SK-N-SH (cell line): ENCODE data around the gene AXL. TPM values are rescaled to one million over a fixed set of nuclear protein-coding genes. Genes with fewer than 3 reads are reported as not detected.

ENCODE experiments used
- CTCF ChIA-PET: fragments of 300-600, 350-600 bp; formaldehyde crosslinking; extraction: SDS; loops from one replicate; lab custom pipeline; 2021; lab: Yijun Ruan, JAX
- POLR2A ChIA-PET: fragments of 350-600 bp; sonication (Branson Sonifier 250); formaldehyde crosslinking; extraction: SDS; loops from one replicate; lab custom pipeline; 2020; ENCODE audit warnings: antibody characterized with exemption, inconsistent platforms; lab: Yijun Ruan, JAX
- DNase-seq: peaks from one replicate; pipeline ENCODE4 v3.0.0; 2012
- H2AFZ ChIP-seq: fragments of 200-600 bp; sonication (generic); 2 replicates; pipeline ENCODE4 v1.8.1; 2016; ENCODE audit warnings: antibody characterized with exemption, mild to moderate bottlenecking, low read depth
- H3F3A ChIP-seq: fragments of 200-600 bp; sonication (generic); replicated peaks from 2 replicates; pipeline ENCODE3; 2016; ENCODE audit warnings: antibody characterized with exemption, mild to moderate bottlenecking; ENCODE audit not compliant: insufficient read depth
- H3K27ac ChIP-seq, 2 experiments: fragments of 200-500 bp in 1 of 2; fragments of 200-600 bp in 1 of 2; sonication (Bioruptor generic) in 1 of 2; sonication (generic), shearing (Covaris generic) in 1 of 2; 2 replicates each; pipeline versions ENCODE4 v1.5.1 to v1.6.1; 2014 to 2016; ENCODE audit warnings: low read depth in 2 of 2, inconsistent platforms in 1 of 2, low read length in 1 of 2, mild to moderate bottlenecking in 1 of 2, mixed read lengths in 1 of 2
- H3K27me3 ChIP-seq: fragments of 200-600 bp; sonication (generic), shearing (Covaris generic); 2 replicates; pipeline ENCODE4 v1.6.1; 2016; ENCODE audit warnings: mixed run types; ENCODE audit not compliant: insufficient read depth
- H3K36me3 ChIP-seq, 2 experiments: fragments of 200-500 bp in 1 of 2; fragments of 200-600 bp in 1 of 2; sonication (Bioruptor generic) in 1 of 2; sonication (generic) in 1 of 2; replicated peaks in 1 of 2; 2 replicates each; pipeline versions ENCODE3 to v1.5.1; 2014 to 2016; ENCODE audit warnings: low read length in 1 of 2, mild to moderate bottlenecking in 1 of 2; ENCODE audit not compliant: insufficient read depth in 2 of 2, control insufficient read depth in 1 of 2
- H3K4me1 ChIP-seq, 2 experiments: fragments of 200-500 bp in 1 of 2; fragments of 200-600 bp in 1 of 2; sonication (Bioruptor generic) in 1 of 2; sonication (generic), shearing (Covaris generic) in 1 of 2; 2 replicates each; pipeline versions ENCODE4 v1.5.1 to v1.6.1; 2014 to 2016; ENCODE audit warnings: low read depth in 1 of 2, low read length in 1 of 2, mixed run types in 1 of 2; ENCODE audit not compliant: insufficient read depth in 2 of 2, control insufficient read depth in 1 of 2
- H3K4me2 ChIP-seq: fragments of 200-600 bp; sonication (generic), shearing (Covaris generic); 2 replicates; pipeline ENCODE4 v1.6.1; 2017; ENCODE audit warnings: mixed run types
- H3K4me3 ChIP-seq, 2 experiments: fragments of 200-500 bp in 1 of 2; fragments of 200-600 bp in 1 of 2; sonication (Bioruptor generic) in 1 of 2; sonication (generic), shearing (Covaris generic) in 1 of 2; 2 replicates each; pipeline versions ENCODE4 v1.5.1 to v1.8.1; 2014 to 2016; ENCODE audit warnings: low read depth in 2 of 2, inconsistent platforms in 1 of 2, low read length in 1 of 2, mild to moderate bottlenecking in 1 of 2, mixed read lengths in 1 of 2, moderate library complexity in 1 of 2
- H3K79me2 ChIP-seq: fragments of 200-600 bp; sonication (generic); 2 replicates; pipeline ENCODE4 v1.8.1; 2017; ENCODE audit warnings: mild to moderate bottlenecking; ENCODE audit not compliant: insufficient read depth
- H3K9ac ChIP-seq: fragments of 200-600 bp; sonication (generic); 2 replicates; pipeline ENCODE4 v1.6.1; 2017; ENCODE audit warnings: mixed run types
- H3K9me2 ChIP-seq: fragments of 200-600 bp; sonication (generic); 2 replicates; pipeline ENCODE4 v1.6.1; 2017; ENCODE audit warnings: mixed run types
- H3K9me3 ChIP-seq: fragments of 200-600 bp; sonication (generic); 2 replicates; pipeline ENCODE4 v1.6.1; 2017; ENCODE audit warnings: mixed run types, mild to moderate bottlenecking, moderate library complexity
- H4K20me1 ChIP-seq: fragments of 200-600 bp; sonication (generic); 2 replicates; pipeline ENCODE4 v1.6.1; 2017; ENCODE audit warnings: mild to moderate bottlenecking, mixed run types; ENCODE audit not compliant: insufficient read depth
- ELF1 ChIP-seq: IDR thresholded peaks from 2 replicates; pipeline ENCODE4 v1.4.0; 2012
- JUND ChIP-seq: IDR thresholded peaks from 2 replicates; pipeline ENCODE4 v1.4.0; 2012
- MAX ChIP-seq: IDR thresholded peaks from 2 replicates; pipeline ENCODE4 v1.4.0; 2012; ENCODE audit warnings: low read depth
- TAF1 ChIP-seq: IDR thresholded peaks from 2 replicates; pipeline ENCODE4 v1.6.1; 2012; ENCODE audit warnings: low read depth, mild to moderate bottlenecking, low read length, moderate library complexity, borderline replicate concordance
- WGBS: methylation state at CpG from one replicate; pipeline ENCODE4 v1.1.6; 2017; ENCODE audit warnings: low lambda C conversion rate; 5-methylcytosine and 5-hydroxymethylcytosine counted together
- polyA plus RNA-seq, 3 experiments: library from polyadenylated mRNA; depleted of rRNA; stranded (reverse); fragments of >200 nt; gene quantifications; 2 replicates each; pipeline ENCODE4 v1.2.3, GENCODE V29; 2012
- TF ChIP-seq, protein P1 (sequence below): IDR thresholded peaks from 2 replicates; pipeline ENCODE4 v1.6.1; 2012; ENCODE audit warnings: mild to moderate bottlenecking, low read depth, low read length, moderate library complexity

Gene AXL
- polyA plus RNA-seq, 1 of the 3 experiments (the other 2 are of a cell fraction): 82.6 TPM

- Histone ChIP-seq H3K4me3 (no peak overlapping the region), H4K20me1 (no peaks in the 10 kb centered on the region; the same call in 1 of the 2 replicates), H3F3A (peaks cover 59% of the 10 kb centered on the region), H2AFZ (no peak overlapping the region), H3K79me2 (peaks cover 6% of the 10 kb centered on the region; the same call in 1 of the 2 replicates), H3K27me3 (no peaks in the 10 kb centered on the region), H3K36me3 (peaks cover 56 to 79% of the 10 kb centered on the region in 2 experiments), H3K9me3 (no peaks in the 10 kb centered on the region), H3K9me2 (no peaks in the 10 kb centered on the region), H3K4me2 (no peak overlapping the region), H3K4me1 (peaks cover 6 to 13% of the 10 kb centered on the region in 2 experiments; a peak in 3 of 4 replicates), H3K9ac (no peak overlapping the region), H3K27ac (no peak overlapping the region)
- CTCF ChIA-PET: interaction anchor here (0.7 to 5.5 kb wide), 6 partner anchors 11 to 642 kb away, joined by 3 to 105 read pairs (median 4); partner anchors contain the start of gene TGFB1
- TF ChIP-seq ELF1: no peak
- no peak for TF ChIP-seq JUND
- TF ChIP-seq TAF1: no peak
- WGBS: 95% methylated on average over 4 of the region's 4 CpGs
- POLR2A ChIA-PET: no interaction called here
- DNase-seq: no peak
These were observed 85.9 kb downstream of the AXL start for GRCh38 chr19:41304706-41305483.

GRCh38 chr19:41305927-41306793 is 87.1 kb downstream of the AXL start:
- Histone ChIP-seq H3K9me2 (no peaks in the 10 kb centered on the region), H3K27ac (no peak overlapping the region), H3K27me3 (no peaks in the 10 kb centered on the region), H3K79me2 (peaks cover 13% of the 10 kb centered on the region), H3K9me3 (no peaks in the 10 kb centered on the region), H3K4me3 (no peak overlapping the region), H3K4me1 (peaks cover 10 to 16% of the 10 kb centered on the region in 2 experiments; a peak in 3 of 4 replicates), H4K20me1 (no peaks in the 10 kb centered on the region; the same call in 1 of the 2 replicates), H2AFZ (no peak overlapping the region), H3K36me3 (peaks cover 48 to 66% of the 10 kb centered on the region in 2 experiments), H3F3A (peaks cover 59% of the 10 kb centered on the region), H3K9ac (no peak overlapping the region), H3K4me2 (no peak overlapping the region)
- TF ChIP-seq, protein P1, sequence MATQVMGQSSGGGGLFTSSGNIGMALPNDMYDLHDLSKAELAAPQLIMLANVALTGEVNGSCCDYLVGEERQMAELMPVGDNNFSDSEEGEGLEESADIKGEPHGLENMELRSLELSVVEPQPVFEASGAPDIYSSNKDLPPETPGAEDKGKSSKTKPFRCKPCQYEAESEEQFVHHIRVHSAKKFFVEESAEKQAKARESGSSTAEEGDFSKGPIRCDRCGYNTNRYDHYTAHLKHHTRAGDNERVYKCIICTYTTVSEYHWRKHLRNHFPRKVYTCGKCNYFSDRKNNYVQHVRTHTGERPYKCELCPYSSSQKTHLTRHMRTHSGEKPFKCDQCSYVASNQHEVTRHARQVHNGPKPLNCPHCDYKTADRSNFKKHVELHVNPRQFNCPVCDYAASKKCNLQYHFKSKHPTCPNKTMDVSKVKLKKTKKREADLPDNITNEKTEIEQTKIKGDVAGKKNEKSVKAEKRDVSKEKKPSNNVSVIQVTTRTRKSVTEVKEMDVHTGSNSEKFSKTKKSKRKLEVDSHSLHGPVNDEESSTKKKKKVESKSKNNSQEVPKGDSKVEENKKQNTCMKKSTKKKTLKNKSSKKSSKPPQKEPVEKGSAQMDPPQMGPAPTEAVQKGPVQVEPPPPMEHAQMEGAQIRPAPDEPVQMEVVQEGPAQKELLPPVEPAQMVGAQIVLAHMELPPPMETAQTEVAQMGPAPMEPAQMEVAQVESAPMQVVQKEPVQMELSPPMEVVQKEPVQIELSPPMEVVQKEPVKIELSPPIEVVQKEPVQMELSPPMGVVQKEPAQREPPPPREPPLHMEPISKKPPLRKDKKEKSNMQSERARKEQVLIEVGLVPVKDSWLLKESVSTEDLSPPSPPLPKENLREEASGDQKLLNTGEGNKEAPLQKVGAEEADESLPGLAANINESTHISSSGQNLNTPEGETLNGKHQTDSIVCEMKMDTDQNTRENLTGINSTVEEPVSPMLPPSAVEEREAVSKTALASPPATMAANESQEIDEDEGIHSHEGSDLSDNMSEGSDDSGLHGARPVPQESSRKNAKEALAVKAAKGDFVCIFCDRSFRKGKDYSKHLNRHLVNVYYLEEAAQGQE: peak; percentile 78
- TF ChIP-seq MAX: no peak
- ChIA-PET CTCF (interaction anchor here (0.7 to 5.5 kb wide), 6 partner anchors 13 to 643 kb away, joined by 3 to 105 read pairs (median 10); no protein-coding TSS in a partner anchor), POLR2A (interaction anchor here (0.7 kb wide), 1 partner anchor 27 kb away, joined by 4 read pairs; no protein-coding TSS in a partner anchor)
- WGBS: 94% methylated on average over 12 of the region's 13 CpGs
- no peak for DNase-seq
